ENCODE measurements around the gene BMP5.
A peak's percentile ranks its signal among the peaks of the same experiment; 100 is the strongest.

The BMP5 gene

DNA sequence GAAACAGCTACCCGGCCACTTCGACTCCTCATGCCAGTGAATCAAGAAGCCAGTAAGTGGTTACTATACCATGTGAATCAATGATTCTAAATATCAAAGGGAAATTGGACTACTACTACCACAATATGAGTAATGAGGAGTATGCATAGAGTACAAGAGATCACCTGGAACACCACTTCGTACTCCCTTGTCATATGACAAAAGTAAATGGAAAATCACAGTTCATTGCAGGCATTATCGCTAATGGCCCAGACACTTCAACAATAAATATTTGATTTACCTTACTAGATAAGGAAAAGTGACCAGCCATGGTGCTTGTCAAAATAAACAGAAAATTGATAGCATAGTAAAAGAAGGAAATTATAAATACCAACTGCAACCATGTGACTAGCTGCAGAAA, 73.1 kb downstream of the BMP5 start:
- no peak for ATAC-seq
- H3K4me3 Mint-ChIP-seq: no peak overlapping the region

DNA sequence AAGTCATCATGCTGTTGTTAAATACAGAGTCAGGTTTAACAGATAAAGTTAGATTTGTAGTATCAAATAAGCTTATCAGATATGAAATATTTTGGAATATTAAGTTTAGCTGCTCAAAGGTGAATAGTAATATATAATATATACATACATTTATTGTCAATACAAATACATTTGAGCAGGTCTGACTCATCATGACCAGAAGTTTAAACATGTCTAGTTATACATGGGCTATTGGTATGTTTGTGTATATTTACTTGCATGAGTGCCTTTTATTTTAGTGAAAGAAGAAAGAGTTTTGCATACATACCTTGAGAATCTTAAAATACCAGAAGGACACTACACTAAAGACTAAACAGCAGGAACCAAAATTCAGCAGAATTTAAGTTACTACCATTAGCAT, 76.8 kb downstream of the BMP5 start:
- H3K27me3 Mint-ChIP-seq: no peaks in the 10 kb centered on the region
- ATAC-seq (no peak), DNase-seq (no peak)
- H3K9me3 Mint-ChIP-seq: peaks cover 13% of the 10 kb centered on the region
- H3K27ac Mint-ChIP-seq: no peak overlapping the region
- peaks cover 4% of the 10 kb centered on the region for H3K4me1 Mint-ChIP-seq
- H3K36me3 Mint-ChIP-seq (ENCODE audit: low read depth): no peaks in the 10 kb centered on the region
- no peak overlapping the region for H3K4me3 Mint-ChIP-seq

More for the DNA sequence above, 73.1 kb downstream of the BMP5 start:
- no peak for DNase-seq
- H3K9me3 Mint-ChIP-seq: peaks cover 4% of the 10 kb centered on the region
- H3K36me3 Mint-ChIP-seq (ENCODE audit: low read depth): no peaks in the 10 kb centered on the region
- H3K4me1 Mint-ChIP-seq: no peaks in the 10 kb centered on the region
- H3K27ac Mint-ChIP-seq: no peak overlapping the region
- no peaks in the 10 kb centered on the region for H3K27me3 Mint-ChIP-seq

DNA sequence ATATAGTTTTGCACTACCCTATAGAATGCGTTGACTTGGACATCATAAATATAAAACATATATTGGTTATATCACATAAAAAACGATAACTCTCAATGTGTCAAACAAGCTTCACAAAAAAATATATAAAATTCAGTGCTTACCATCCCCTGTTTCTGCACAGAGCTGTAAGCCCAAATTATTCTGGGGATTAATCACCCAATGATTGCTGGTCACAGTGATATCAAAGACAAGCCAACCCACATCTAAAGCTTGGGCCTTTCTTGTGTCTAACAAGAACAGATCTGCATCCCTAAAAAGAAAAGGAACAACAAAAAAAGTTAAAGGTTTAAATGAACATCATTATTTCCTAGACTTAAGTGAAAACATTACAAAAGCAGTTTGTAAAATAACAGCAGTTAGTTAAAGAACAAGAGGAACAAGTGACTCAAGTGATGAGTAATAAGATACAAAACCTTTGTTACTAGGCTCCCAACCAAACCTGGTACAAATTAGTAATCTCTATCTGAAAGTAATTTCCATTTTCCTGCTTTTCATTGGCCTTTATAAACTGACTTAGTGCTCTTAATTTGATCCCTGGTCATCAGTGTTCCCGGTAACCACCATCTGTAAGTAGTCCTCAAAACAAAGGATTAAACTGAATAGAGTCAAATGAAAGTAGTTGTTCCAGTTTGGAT, 81.1 kb downstream of the BMP5 start:
- DNase-seq: no peak
- H3K9me3 Mint-ChIP-seq: peaks cover 9% of the 10 kb centered on the region
- peaks cover 4% of the 10 kb centered on the region for H3K4me1 Mint-ChIP-seq
- no peaks in the 10 kb centered on the region for H3K27me3 Mint-ChIP-seq
- peak; percentile 52 for ATAC-seq
- no peak overlapping the region for H3K27ac Mint-ChIP-seq
- no peak overlapping the region for H3K4me3 Mint-ChIP-seq
- no peaks in the 10 kb centered on the region for H3K36me3 Mint-ChIP-seq (ENCODE audit: low read depth)

DNA sequence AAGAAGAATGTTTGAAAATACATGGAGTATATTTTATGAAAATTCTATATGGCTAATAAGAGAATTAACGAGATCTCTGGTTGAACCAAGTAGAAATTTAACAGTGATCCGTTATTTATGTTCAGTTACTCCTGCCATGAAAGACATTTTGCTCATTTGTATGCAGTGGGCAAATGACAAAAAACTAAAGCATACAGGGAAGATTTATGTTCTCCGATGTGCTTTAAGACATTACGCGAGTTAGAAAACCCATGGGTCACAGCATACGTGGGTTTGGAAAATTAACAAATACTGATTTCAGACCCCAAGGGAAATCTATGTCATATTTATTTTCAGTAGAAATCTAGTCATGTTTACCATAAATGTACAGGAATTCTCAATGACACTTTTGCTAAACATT, 90.1 kb downstream of the BMP5 start:
- Mint-ChIP-seq H3K4me3 (no peak overlapping the region), H3K27me3 (no peaks in the 10 kb centered on the region), H3K36me3 (ENCODE audit: low read depth) (no peaks in the 10 kb centered on the region), H3K9me3 (peaks cover 4% of the 10 kb centered on the region), H3K4me1 (no peaks in the 10 kb centered on the region), H3K27ac (no peak overlapping the region)
- ATAC-seq (no peak), DNase-seq (no peak)

DNA sequence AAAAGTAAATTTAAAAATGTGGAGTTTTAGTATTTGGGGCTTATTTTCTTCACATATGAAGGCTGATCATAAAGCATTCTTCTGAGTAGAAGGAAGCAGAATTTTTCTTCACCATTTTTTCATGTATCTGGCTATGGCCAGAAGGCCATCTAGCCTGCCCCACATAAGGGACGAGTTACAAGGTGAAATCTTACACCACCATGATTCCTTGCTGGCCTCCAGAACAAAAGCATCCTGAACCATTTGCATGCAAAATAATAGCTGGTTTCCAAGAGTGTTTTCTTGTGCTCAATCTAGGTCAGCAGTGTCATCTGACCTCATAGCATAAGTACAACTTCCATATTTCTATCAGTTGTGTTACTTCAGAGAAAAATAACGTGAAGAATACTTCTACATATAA, 93.1 kb downstream of the BMP5 start:
- Mint-ChIP-seq H3K4me3 (no peak overlapping the region), H3K27ac (no peak overlapping the region), H3K9me3 (peaks cover 8% of the 10 kb centered on the region), H3K27me3 (no peaks in the 10 kb centered on the region), H3K4me1 (no peaks in the 10 kb centered on the region), H3K36me3 (ENCODE audit: low read depth) (no peaks in the 10 kb centered on the region)
- ATAC-seq (no peak), DNase-seq (no peak)

DNA sequence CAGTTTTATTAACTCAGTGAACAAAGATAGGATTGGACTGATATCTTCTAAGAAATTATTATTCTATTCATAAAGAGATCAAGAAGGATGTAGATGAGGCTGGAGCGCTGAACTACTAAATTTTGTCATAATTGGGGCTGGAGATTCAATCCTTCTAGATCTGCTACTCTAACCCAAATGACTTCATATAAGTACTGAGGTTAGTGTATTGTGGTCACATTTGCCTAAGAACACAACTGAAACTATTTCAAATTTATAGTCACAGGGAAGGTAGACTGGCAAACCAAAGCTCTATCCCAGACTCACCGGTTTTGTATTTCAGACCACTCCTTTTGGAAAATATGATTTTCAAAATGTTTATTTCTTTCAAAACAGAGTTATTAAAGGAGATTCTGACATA, 96.7 kb downstream of the BMP5 start:
- H3K27me3 Mint-ChIP-seq: no peaks in the 10 kb centered on the region
- H3K9me3 Mint-ChIP-seq: peaks cover 8% of the 10 kb centered on the region
- H3K27ac Mint-ChIP-seq: no peak overlapping the region
- H3K36me3 Mint-ChIP-seq (ENCODE audit: low read depth): no peaks in the 10 kb centered on the region
- ATAC-seq (no peak), DNase-seq (no peak)
- no peak overlapping the region for H3K4me3 Mint-ChIP-seq
- no peaks in the 10 kb centered on the region for H3K4me1 Mint-ChIP-seq

DNA sequence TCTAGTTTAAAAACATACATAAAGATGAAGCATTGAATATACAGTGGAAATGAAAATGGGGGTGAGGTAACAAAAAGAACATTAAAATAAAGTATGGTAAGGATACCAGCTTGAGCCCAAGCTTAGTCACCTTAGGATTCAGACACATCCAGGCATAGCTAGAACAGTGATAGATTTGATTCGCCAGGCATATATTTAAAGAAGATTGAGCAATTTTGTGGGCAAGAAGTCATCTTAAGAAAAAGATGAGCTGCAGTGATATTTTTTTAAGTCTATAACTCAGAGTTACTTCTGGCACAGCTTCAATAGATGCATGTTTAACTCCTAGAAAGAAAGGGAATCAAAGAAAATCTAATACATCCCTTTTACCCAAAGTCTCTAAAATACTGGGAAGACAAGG, 97.9 kb downstream of the BMP5 start:
- DNase-seq (no peak), ATAC-seq (no peak)
- H3K36me3 Mint-ChIP-seq (ENCODE audit: low read depth): no peaks in the 10 kb centered on the region
- H3K27ac Mint-ChIP-seq: no peak overlapping the region
- peaks cover 8% of the 10 kb centered on the region for H3K9me3 Mint-ChIP-seq
- H3K4me3 Mint-ChIP-seq: no peak overlapping the region
- no peaks in the 10 kb centered on the region for H3K27me3 Mint-ChIP-seq
- H3K4me1 Mint-ChIP-seq: no peaks in the 10 kb centered on the region

DNA sequence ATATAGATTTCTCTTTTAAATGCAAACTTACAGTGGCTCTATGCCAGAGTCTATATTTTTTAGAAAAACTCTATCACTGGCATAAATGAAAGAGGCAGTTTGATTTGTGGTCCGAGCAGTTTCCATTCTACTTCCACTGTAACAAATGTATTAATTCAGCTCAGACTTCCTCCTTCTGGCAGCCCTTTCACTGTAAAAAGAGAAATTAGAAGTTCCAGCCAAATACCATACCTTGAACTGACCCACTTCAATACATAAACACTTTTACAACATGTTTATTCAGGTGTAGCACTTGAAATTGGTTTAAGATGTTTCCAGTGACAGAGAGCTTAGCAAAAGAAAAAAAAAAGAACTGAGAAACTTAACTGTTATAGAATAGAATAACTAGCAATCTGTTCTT, 99.3 kb downstream of the BMP5 start:
- ATAC-seq (no peak), DNase-seq (no peak)
- no peaks in the 10 kb centered on the region for H3K27me3 Mint-ChIP-seq
- no peaks in the 10 kb centered on the region for H3K4me1 Mint-ChIP-seq
- H3K9me3 Mint-ChIP-seq: peaks cover 4% of the 10 kb centered on the region
- H3K27ac Mint-ChIP-seq: no peak overlapping the region
- no peaks in the 10 kb centered on the region for H3K36me3 Mint-ChIP-seq (ENCODE audit: low read depth)
- no peak overlapping the region for H3K4me3 Mint-ChIP-seq

DNA sequence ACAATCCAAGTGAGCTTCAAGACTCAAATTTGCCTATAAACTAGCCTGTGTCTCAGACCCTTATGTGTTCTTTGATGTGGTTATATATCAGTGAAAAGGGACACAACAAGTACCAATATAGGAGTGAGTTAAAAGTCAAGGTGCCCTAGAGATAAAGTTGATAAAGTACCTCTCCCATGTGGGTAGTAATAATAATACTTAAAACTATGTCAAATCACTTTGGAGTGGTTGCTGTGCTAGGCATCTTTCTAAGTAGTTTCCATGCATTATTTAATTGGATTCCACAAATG, 100.4 kb downstream of the BMP5 start:
- Mint-ChIP-seq H3K4me3 (no peak overlapping the region), H3K4me1 (no peaks in the 10 kb centered on the region), H3K9me3 (peaks cover 4% of the 10 kb centered on the region), H3K36me3 (ENCODE audit: low read depth) (no peaks in the 10 kb centered on the region), H3K27ac (no peak overlapping the region), H3K27me3 (no peaks in the 10 kb centered on the region)
- DNase-seq: no peak
- no peak for ATAC-seq

DNA sequence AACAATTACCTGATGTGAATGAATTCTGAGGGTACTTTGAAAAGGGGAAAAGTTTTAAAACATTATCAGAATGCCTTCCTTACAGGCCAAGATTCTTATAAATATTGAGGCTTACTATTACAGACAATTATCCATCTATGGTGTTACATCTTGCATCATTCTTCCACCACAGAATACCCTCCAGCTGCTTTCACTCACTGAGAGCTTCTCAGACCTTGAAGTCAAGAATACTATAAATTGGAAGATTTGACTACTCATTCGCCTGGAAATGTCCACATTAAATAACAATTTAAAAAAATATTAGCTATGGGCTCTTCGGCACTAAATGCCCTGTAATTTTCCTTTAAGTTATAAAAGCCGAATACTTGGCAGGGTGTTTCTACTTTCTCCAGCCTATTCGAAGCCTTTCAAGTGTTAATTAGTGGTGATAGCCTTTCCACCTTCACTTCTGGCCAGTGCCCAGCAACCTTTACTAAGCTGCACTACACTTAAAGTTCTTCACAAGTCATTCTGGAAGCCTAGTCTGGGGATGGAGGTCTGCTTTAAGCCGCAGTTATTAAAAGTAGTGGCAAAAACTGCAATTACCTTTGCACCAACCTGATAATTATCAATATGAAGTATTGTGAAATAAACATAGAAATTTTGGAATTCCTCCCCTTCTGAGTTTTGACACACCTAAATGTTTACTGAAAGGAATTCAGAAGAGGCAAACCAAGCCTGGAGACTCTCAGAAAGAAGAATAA, 100.9 kb downstream of the BMP5 start:
- Mint-ChIP-seq H3K4me3 (no peak overlapping the region), H3K27me3 (no peaks in the 10 kb centered on the region), H3K9me3 (peaks cover 4% of the 10 kb centered on the region), H3K36me3 (ENCODE audit: low read depth) (no peaks in the 10 kb centered on the region), H3K4me1 (no peaks in the 10 kb centered on the region), H3K27ac (no peak overlapping the region)
- ATAC-seq: no peak
- no peak for DNase-seq

DNA sequence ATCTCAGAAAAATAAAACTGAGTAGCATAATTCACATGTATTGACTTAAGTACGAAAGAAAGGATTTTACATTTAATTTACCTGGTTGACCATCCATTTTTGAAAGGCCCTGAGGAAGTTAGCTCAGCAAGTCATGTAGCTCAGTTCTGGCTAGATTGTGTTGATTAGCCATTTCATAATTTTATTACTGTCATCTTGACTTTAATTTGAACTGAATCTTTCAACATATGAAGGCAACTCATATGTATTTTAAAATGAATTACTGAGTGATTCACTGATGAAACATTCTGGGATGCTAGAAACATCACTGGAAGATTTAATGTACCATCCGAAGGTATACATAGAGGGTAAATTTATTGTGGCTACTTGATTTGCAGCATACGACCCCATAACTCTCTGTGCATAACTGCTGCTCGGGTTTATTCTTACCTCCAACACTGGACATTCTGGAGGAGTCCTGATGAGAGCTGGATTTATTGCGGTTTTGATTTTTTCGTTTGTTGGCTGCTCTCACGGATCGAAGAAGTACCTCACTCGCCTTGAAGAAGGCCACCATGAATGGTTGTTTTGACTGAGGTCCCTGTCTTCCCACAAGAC, 101.7 kb downstream of the BMP5 start:
- H3K27me3 Mint-ChIP-seq: no peaks in the 10 kb centered on the region
- no peak for ATAC-seq
- H3K4me1 Mint-ChIP-seq: no peaks in the 10 kb centered on the region
- H3K9me3 Mint-ChIP-seq: peaks cover 4% of the 10 kb centered on the region
- no peak for DNase-seq
- H3K4me3 Mint-ChIP-seq: no peak overlapping the region
- no peak overlapping the region for H3K27ac Mint-ChIP-seq
- no peaks in the 10 kb centered on the region for H3K36me3 Mint-ChIP-seq (ENCODE audit: low read depth)

DNA sequence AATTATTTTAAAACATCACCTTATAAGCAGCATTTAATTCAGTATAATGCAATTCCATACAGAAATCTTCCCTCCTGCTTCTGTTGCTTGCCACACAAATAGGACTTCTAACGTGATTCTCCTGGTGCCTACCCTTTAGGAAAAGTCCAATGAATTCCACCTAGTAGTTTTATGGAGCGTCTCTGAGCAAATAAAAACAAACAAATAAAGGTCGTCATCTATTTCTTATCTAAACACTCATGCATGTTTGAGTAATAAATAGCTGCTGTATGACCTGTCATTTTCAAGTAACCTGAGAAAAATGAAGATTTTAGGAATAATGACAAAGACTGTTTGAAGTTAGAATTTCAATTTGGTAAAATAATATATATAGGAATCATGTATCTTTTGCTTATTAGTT, 102.7 kb downstream of the BMP5 start:
- no peaks in the 10 kb centered on the region for H3K4me1 Mint-ChIP-seq
- H3K36me3 Mint-ChIP-seq (ENCODE audit: low read depth): no peaks in the 10 kb centered on the region
- no peaks in the 10 kb centered on the region for H3K9me3 Mint-ChIP-seq
- no peak overlapping the region for H3K27ac Mint-ChIP-seq
- no peak overlapping the region for H3K4me3 Mint-ChIP-seq
- DNase-seq (no peak), ATAC-seq (no peak)
- H3K27me3 Mint-ChIP-seq: no peaks in the 10 kb centered on the region

DNA sequence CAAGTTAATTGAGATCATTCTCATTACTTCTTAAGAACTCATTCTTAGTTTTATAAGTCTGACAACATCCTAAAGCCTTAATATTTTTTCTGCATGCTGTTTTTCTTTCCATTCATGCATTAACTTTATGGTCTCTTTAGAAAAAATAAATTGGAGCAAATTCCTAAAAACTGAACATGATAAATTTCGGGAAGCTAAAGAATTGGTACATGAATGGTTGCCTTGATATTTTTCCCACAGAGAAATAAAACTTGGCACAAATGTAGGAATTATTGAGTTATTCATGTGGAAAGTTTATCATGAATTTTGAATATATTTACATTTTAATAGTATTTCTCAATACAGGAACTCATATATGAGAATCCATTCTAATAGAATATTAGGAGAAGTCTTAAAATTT, 115.9 kb downstream of the BMP5 start:
- H3K4me1 Mint-ChIP-seq: no peaks in the 10 kb centered on the region
- no peak for ATAC-seq
- H3K27ac Mint-ChIP-seq: no peak overlapping the region
- no peaks in the 10 kb centered on the region for H3K27me3 Mint-ChIP-seq
- H3K9me3 Mint-ChIP-seq: peaks cover 14% of the 10 kb centered on the region
- H3K4me3 Mint-ChIP-seq: no peak overlapping the region
- no peaks in the 10 kb centered on the region for H3K36me3 Mint-ChIP-seq (ENCODE audit: low read depth)
- DNase-seq: no peak

DNA sequence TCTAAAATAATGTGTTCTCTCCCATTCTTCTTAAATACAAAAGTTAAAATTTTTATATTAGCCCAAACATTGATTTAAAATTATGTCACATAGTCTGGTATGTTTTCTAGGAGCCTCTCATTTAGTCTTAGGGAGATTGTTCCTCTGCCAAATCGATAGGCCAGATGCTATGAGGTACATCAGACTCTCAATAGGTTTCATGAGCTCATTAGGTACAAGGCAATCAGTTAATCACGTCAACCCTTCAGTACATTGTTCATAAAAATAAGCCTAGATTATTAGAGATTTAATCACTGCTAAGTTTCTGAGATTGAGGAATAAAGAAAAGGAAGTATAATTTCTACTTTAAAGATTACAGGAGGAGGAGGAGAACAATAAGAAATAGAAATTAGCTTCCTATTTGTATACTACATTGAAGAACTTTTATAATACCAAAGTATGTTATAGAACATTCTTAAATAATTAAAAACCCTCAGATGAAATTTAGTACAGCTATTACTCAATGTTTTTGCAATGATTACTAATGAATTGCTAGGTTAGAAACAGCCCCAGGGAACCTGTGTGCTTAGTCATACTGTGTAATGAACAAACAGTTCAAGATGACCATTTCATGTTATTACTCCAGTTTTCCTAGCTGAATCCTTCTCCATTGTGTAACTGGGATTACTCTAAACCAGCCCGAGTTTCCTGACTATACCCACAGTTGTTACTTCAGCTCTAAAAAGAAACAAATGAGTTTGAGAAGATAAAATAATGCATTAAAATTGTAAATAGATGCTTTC, 117.0 kb downstream of the BMP5 start:
- Mint-ChIP-seq H3K4me3 (no peak overlapping the region), H3K4me1 (no peaks in the 10 kb centered on the region), H3K36me3 (ENCODE audit: low read depth) (no peaks in the 10 kb centered on the region), H3K27me3 (no peaks in the 10 kb centered on the region), H3K9me3 (peaks cover 12% of the 10 kb centered on the region), H3K27ac (no peak overlapping the region)
- ATAC-seq (no peak), DNase-seq (no peak)

DNA sequence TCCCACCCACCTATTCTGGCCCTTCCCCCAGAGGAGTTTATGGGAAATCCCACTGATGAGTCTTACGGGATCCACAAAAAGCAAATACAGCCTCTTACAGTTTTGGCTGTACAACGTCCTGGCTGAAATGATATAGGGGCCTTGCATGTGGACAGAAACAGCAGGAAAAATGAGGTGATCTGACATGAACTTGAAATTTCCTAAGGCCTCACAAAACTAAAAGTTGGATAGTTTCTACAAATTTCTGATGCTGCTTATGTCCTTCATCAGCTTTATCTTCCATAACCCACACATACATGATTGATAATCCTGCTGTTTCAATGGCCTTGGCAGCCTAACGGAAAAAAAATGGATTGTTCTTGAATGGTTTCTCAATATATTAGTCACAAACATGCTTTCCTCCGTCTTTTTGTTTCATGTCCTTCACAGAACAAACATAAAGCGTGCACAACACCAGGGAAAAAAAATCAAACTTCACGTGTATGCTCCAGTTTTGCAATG, 118.8 kb downstream of the BMP5 start:
- ATAC-seq: no peak
- no peaks in the 10 kb centered on the region for H3K36me3 Mint-ChIP-seq (ENCODE audit: low read depth)
- H3K4me3 Mint-ChIP-seq: no peak overlapping the region
- H3K27ac Mint-ChIP-seq: no peak overlapping the region
- peaks cover 10% of the 10 kb centered on the region for H3K9me3 Mint-ChIP-seq
- no peaks in the 10 kb centered on the region for H3K4me1 Mint-ChIP-seq
- H3K27me3 Mint-ChIP-seq: no peaks in the 10 kb centered on the region
- DNase-seq: no peak

All from activated naive CD8-positive, alpha-beta T cell treated with anti-CD3 and anti-CD28 coated beads, Interleukin-2, amount 50 U/mL, for 24 hours (primary cell).